GM13976 (cell line): Measurements from ENCODE around the gene RCOR3.
A peak's percentile ranks its signal among the peaks of the same experiment; 100 is the strongest.

Experiments used
- DNase-seq: peaks from one replicate; pipeline ENCODE4 v3.0.0; 2012; ENCODE audit warnings: low spot score
- in situ Hi-C: fragments of 300-500 bp; cut with MboI; formaldehyde crosslinking; loops from one replicate; pipeline ENCODE4 v1.12.0; 2022; ENCODE audit warnings: low sequenced_read_pairs, mixed read lengths, inconsistent platforms; ENCODE audit not compliant: unreplicated experiment
- TF ChIP-seq, protein P1 (sequence below): IDR thresholded peaks from 2 replicates; pipeline ENCODE4 v1.5.1; 2012; ENCODE audit warnings: borderline replicate concordance, mild to moderate bottlenecking; ENCODE audit not compliant: insufficient read depth; ENCODE audit errors: extremely low read depth, missing control alignments, control extremely low read depth

Gene RCOR3

DNA sequence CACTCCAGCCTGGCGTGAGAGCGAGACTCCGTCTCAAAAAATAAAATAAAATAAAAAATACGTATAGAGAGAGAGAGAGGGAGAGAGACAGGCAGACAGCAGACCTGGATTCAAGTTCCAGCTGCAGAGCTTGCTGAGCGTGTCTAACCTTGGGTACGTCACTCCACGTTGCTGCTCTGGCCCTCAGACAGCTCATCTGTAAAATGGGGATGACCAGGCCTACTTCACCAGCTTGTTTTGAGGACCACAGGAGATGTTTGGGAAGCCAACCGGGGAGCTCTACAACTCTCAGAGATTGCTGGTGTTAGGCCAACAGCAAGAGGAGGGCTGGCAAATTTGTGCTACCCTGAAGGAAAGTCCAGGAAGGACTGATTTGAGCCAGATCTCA is 67.0 kb downstream of the RCOR3 start:
- TF ChIP-seq, protein P1, sequence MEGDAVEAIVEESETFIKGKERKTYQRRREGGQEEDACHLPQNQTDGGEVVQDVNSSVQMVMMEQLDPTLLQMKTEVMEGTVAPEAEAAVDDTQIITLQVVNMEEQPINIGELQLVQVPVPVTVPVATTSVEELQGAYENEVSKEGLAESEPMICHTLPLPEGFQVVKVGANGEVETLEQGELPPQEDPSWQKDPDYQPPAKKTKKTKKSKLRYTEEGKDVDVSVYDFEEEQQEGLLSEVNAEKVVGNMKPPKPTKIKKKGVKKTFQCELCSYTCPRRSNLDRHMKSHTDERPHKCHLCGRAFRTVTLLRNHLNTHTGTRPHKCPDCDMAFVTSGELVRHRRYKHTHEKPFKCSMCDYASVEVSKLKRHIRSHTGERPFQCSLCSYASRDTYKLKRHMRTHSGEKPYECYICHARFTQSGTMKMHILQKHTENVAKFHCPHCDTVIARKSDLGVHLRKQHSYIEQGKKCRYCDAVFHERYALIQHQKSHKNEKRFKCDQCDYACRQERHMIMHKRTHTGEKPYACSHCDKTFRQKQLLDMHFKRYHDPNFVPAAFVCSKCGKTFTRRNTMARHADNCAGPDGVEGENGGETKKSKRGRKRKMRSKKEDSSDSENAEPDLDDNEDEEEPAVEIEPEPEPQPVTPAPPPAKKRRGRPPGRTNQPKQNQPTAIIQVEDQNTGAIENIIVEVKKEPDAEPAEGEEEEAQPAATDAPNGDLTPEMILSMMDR, result no peak
- in situ Hi-C loops, result loop anchor here (10.0 kb wide), 3 partner anchors 149 to 329 kb away; no protein-coding TSS in a partner anchor

DNA sequence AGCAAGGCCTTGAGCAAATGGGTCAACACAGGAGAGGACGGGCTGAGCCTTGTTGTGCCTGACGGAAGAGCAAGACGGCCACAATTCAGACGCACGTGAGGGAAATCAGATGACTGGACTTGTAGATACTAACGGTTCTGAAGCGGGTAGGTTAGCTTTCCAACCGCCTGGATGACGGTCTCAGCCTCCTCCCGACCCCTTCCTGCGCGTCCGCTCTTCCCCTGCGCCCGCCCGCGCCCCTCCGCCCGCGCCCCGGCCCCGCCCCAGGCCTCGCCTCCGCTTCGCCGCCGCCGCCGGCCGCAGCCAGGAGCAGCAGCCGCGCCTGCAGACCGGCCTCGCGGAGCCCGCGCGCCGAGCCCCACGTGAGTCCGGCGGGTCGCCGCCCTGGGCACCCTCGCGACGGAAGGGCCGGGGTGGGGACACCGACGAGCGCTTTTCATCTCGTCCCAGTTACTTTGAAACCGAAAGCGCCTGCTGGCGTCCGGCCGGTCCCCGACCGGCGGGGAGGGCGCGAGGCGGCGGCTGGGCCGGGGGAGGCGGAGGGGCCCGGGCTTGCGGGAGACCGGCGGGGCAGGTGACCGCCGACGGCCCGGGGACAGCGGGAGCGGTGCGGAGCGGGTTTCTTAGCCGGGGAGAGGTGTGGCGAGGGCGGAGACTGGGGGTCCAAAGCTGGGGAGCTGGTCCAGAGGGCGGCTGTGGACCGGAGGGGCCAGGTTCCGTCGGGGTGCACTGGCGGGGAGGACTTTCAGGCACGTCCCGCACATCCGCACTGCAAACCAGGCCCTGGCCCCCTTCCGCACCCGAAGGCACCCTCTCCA is 67.6 kb downstream of the RCOR3 start, which contains the start of gene TRAF5:
TRAF5 (plus strand) TSS at position 306 of the 818 bp plus-strand sequence. CDS start 26,407 bp downstream, outside the sequence.
- peak; percentile 78 for DNase-seq
- in situ Hi-C loops, result loop anchor here (10.0 kb wide), 3 partner anchors 148 to 328 kb away; no protein-coding TSS in a partner anchor
- TF ChIP-seq, protein P1, result no peak

More for the DNA sequence above, 67.0 kb downstream of the RCOR3 start:
- DNase-seq, result no peak

DNA sequence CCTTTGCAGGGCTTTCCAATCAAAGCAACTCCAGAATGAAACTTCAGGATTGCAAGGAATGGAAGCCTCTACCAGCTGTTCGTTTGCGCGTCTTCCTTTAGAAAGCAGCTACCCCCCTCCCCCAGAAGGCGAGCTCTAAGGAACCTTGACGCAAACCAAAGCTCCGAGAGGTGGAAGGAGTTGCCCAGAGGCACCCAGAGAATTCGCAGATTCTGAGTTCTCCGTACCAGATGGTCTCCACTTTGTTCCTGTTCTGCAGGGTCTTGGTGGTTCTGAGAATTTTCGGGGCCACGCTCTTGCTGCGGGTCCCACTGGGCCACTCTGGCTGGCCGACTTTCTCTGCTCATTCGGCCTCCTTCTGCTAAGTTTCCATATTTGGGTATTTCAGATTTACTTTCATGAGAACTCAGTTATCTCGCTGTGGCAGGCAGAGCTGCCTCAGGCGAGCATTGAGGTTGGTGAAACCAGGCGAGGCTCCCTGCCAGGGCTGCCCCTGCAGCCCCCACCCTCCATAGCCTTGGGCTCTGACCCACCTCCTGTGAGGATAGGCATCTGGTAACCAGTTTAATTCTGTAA is 68.3 kb downstream of the RCOR3 start:
- peak; percentile 62 for DNase-seq
- in situ Hi-C loops, result loop anchor here (10.0 kb wide), 3 partner anchors 147 to 327 kb away; no protein-coding TSS in a partner anchor

DNA sequence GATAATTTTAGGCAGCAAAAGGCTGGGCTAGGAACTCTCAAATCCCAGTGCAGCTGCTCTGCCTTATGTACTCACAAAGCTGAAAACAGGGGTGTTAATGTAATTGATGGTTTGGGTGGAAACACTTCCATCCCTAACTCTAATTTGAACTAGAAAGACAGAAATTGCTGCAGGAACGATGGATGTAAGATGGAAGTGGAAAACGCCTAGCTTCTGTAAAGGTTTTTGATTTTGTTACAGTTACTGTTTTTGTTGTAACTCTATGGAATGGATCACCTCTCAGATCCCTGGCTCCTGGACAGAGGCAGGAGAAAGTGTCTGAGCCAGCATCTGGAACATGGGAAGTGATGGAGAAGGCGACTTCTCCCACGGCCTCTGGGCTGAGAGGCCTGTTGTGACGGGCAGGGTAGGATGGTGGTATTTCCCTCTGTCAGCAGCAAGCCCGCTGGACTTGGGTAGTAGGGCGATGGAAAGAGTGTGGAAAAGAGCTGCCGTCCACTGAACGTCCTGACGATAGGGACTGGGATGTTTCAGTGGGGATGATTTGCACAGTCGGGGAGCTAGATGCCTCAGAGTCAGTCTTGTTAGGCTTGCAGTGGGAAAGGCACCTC is 69.0 kb downstream of the RCOR3 start:
- TF ChIP-seq, protein P1, result no peak
- DNase-seq, result no peak
- in situ Hi-C loops, result loop anchor here (10.0 kb wide), 3 partner anchors 147 to 327 kb away; no protein-coding TSS in a partner anchor

More for the DNA sequence above, 68.3 kb downstream of the RCOR3 start:
- TF ChIP-seq, protein P1, result no peak

DNA sequence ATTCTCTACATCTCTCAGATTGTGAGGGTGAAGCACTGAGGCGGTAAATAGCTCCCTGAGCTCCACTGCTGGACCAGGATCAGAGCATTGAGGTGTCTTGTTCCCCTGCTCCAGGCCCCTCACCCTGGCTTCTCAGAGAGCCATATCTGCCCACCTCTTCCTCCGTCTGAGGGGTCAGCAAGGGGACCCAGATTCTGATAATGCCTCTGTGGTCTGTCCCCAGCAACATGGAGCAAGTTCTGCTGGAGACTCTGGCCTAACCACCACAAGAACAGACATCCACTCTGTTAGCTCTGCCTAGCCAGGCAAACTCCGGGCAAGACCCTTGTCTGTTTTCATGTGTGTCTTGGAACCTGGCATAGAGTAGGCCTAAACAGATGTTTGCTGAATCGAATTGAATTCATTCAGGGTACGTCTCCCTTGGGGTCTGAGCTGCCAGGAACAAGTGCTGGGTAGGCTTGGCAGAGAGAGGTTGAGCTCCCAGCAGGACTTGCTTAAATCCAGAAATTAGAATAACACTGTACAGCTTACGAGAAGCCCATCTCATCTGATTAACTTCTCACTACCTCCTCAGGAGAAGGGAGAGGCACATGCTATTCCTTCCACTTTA is 69.8 kb downstream of the RCOR3 start:
- in situ Hi-C loops, result loop anchor here (10.0 kb wide), 3 partner anchors 146 to 326 kb away; no protein-coding TSS in a partner anchor
- TF ChIP-seq, protein P1, result no peak
- no peak for DNase-seq

DNA sequence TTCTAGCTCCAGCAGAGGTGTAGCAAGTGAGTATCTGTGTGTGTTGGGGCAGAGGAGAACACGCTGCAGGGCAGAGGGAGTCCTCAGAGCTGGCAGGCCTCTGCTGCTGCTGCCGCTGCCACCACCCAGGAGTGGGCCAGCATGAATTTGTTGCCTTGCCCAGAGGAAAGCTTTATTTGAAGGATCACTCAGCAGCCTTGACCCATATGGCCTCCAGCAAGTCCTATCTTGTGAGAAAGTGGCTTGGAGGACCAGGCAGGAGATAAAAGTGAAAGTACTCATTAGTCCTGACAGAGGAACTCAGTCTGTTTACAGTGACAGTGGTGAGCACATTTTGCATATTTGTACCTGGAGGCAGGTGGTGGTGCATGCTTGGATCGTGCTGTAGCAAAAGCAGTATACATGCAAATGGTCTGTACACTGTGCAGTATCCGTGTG is 70.6 kb downstream of the RCOR3 start:
- DNase-seq, result peak; percentile 40
- in situ Hi-C loops, result loop anchor here (10.0 kb wide), 3 partner anchors 145 to 325 kb away; no protein-coding TSS in a partner anchor
- TF ChIP-seq, protein P1, result no peak
